Trophoblast cell (in vitro differentiated cells and primary cell): ENCODE results near the gene TCEAL7.

ENCODE experiments used
- DNase-seq, 2 donors: peaks; one replicate each; pipeline ENCODE4 v3.0.0-alpha.2; 2016
- H2AFZ ChIP-seq: 2 replicates; pipeline ENCODE4 v1.6.1; 2013; ENCODE audit warnings: low read length, moderate library complexity, mild to moderate bottlenecking; ENCODE audit not compliant: insufficient read depth, poor library complexity
- H2AK5ac ChIP-seq: 2 replicates; pipeline ENCODE4 v1.6.1; 2013; ENCODE audit warnings: mild to moderate bottlenecking, low read length
- H2BK120ac ChIP-seq: 2 replicates; pipeline ENCODE4 v1.6.1; 2013; ENCODE audit warnings: low read length, mild to moderate bottlenecking, moderate library complexity; ENCODE audit not compliant: insufficient read depth, poor library complexity
- H2BK12ac ChIP-seq: 2 replicates; pipeline ENCODE4 v1.6.1; 2013; ENCODE audit warnings: mild to moderate bottlenecking, low read length, moderate library complexity
- H2BK5ac ChIP-seq: 2 replicates; pipeline ENCODE4 v1.6.1; 2013; ENCODE audit warnings: low read length, low read depth, moderate library complexity, mild to moderate bottlenecking; ENCODE audit not compliant: poor library complexity
- H3K14ac ChIP-seq: 2 replicates; pipeline ENCODE4 v1.6.1; 2013; ENCODE audit warnings: mild to moderate bottlenecking, low read length
- H3K18ac ChIP-seq: 2 replicates; pipeline ENCODE4 v1.6.1; 2013; ENCODE audit warnings: mild to moderate bottlenecking, low read length
- H3K23ac ChIP-seq: 2 replicates; pipeline ENCODE4 v1.6.1; 2013; ENCODE audit warnings: low read length
- H3K27ac ChIP-seq: 2 replicates; pipeline ENCODE4 v1.5.1; 2013; ENCODE audit warnings: low read depth, mild to moderate bottlenecking, inconsistent platforms, low read length, moderate library complexity
- H3K27me3 ChIP-seq: 2 replicates; pipeline ENCODE4 v1.6.1; 2013; ENCODE audit warnings: inconsistent platforms, mild to moderate bottlenecking, low read length, moderate library complexity; ENCODE audit not compliant: insufficient read depth
- H3K36me3 ChIP-seq, 2 experiments: 1 replicate in 1 of 2; 2 replicates in 1 of 2; pipeline ENCODE4 v1.6.1; 2013; ENCODE audit warnings: low read length in 2 of 2, mild to moderate bottlenecking in 2 of 2, moderate library complexity in 1 of 2; ENCODE audit not compliant: insufficient read depth in 2 of 2, control insufficient read depth in 1 of 2
- H3K4ac ChIP-seq: 2 replicates; pipeline ENCODE4 v1.6.1; 2013; ENCODE audit warnings: low read depth, mild to moderate bottlenecking, low read length, moderate library complexity
- H3K4me1 ChIP-seq, 2 experiments: 1 replicate in 1 of 2; 2 replicates in 1 of 2; pipeline ENCODE4 v1.6.1; 2013; ENCODE audit warnings: low read length in 2 of 2, mild to moderate bottlenecking in 2 of 2, moderate library complexity in 1 of 2; ENCODE audit not compliant: insufficient read depth in 2 of 2, control insufficient read depth in 1 of 2
- H3K4me2 ChIP-seq: 2 replicates; pipeline ENCODE4 v1.6.1; 2013; ENCODE audit warnings: inconsistent platforms, mild to moderate bottlenecking, low read length, moderate library complexity
- H3K4me3 ChIP-seq: 2 replicates; pipeline ENCODE4 v1.5.1; 2013; ENCODE audit warnings: mild to moderate bottlenecking, low read depth, low read length, inconsistent platforms
- H3K79me1 ChIP-seq: one replicate; pipeline ENCODE4 v1.6.1; 2013; ENCODE audit warnings: low read length
- H3K79me2 ChIP-seq: 2 replicates; pipeline ENCODE4 v1.6.1; 2013; ENCODE audit warnings: low read length, mild to moderate bottlenecking; ENCODE audit not compliant: control insufficient read depth, insufficient read depth, poor library complexity
- H3K9ac ChIP-seq: 2 replicates; pipeline ENCODE4 v1.6.1; 2013; ENCODE audit warnings: mild to moderate bottlenecking, low read length
- H3K9me3 ChIP-seq: 2 replicates; pipeline ENCODE4 v1.6.1; 2013; ENCODE audit warnings: low read depth, mild to moderate bottlenecking, control low read depth, inconsistent platforms, low read length; ENCODE audit not compliant: insufficient read depth
- H4K12ac ChIP-seq: 2 replicates; pipeline ENCODE4 v1.6.1; 2013; ENCODE audit warnings: low read depth, mild to moderate bottlenecking, low read length, moderate library complexity
- H4K8ac ChIP-seq: 2 replicates; pipeline ENCODE4 v1.6.1; 2013; ENCODE audit warnings: low read depth, mild to moderate bottlenecking, low read length, moderate library complexity
- H4K91ac ChIP-seq: one replicate; pipeline ENCODE4 v1.6.1; 2013; ENCODE audit warnings: low read depth, mild to moderate bottlenecking, low read length, moderate library complexity
- WGBS: extraction: QIAGEN DNeasy Blood & Tissue Kit; methylation state at CpG from one replicate; pipeline ENCODE4 v1.1.7; 2013; ENCODE audit warnings: missing lambda C conversion rate; ENCODE audit not compliant: insufficient read length, insufficient coverage; ENCODE audit errors: extremely low coverage; 5-methylcytosine and 5-hydroxymethylcytosine counted together

TCEAL7 gene

DNA sequence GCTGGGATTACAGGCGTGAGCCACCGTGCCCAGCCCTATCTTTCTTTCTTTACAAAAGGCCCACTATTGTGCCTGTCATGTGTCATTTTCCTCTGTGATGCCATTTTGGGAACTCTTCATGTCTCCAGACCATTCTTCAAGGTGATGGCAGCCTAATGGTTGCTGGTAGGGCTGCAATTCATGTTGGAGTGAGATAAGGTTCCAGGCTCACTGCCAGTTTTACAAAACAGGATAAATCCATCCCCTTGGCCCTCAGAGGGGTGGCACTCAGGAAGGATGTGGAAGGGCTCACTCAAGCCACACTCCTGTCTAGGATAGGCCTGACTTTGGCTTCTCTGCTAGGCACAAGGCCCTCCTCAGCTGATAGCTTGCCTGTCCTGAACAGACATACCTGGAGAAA is 30.1 kb downstream of the TCEAL7 start:
- Histone ChIP-seq H2BK120ac (no peak overlapping the region), H4K12ac (no peak overlapping the region), H3K4ac (no peak overlapping the region), H3K23ac (no peak overlapping the region), H3K27ac (peak overlapping the region; percentile 9), H4K8ac (no peak overlapping the region), H3K9ac (no peak overlapping the region), H2AK5ac (no peak overlapping the region), H3K27me3 (no peaks in the 10 kb centered on the region), H3K4me3 (no peak overlapping the region), H4K91ac (peak overlapping the region; percentile 0), H3K79me1 (peaks cover 9% of the 10 kb centered on the region), H3K36me3 (no peaks in the 10 kb centered on the region), H3K4me2 (no peak overlapping the region), H2BK5ac (peak overlapping the region; percentile 56), H2AFZ (no peak overlapping the region), H3K14ac (no peak overlapping the region), H2BK12ac (peak overlapping the region; percentile 18), H3K18ac (no peak overlapping the region), H3K9me3 (no peaks in the 10 kb centered on the region), H3K79me2 (peaks cover 7% of the 10 kb centered on the region), H3K4me1 (no peaks in the 10 kb centered on the region)
- no peak for DNase-seq
- no CpG with 5 or more reads among the region's 2 CpGs for WGBS

DNA sequence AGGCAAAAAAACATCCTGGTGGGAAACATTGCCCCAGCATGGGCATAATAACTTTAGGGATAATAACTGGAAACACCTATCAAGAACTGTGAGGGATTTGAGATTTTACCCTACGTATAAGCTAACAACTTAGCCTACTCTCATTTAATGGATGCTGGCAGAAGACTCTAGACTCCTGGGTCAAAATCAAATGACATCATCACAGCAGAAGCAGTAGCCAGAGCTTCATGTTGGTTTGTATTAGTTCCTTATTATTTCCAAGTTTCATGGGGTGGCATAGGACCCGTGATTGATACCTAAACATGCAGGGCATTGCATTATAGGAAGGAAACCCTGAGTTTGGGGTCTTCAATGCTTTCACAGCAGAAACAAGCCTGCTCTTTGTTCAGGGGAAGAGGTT is 30.9 kb downstream of the TCEAL7 start:
- no peak overlapping the region for H2AFZ ChIP-seq
- H3K79me2 ChIP-seq: peaks cover 7% of the 10 kb centered on the region
- H3K79me1 ChIP-seq: peaks cover 9% of the 10 kb centered on the region
- H2BK12ac ChIP-seq: no peak overlapping the region
- H3K27me3 ChIP-seq: no peaks in the 10 kb centered on the region
- no peak for DNase-seq
- H4K91ac ChIP-seq: no peak overlapping the region
- H3K9ac ChIP-seq: no peak overlapping the region
- no peak overlapping the region for H2AK5ac ChIP-seq
- H2BK5ac ChIP-seq: no peak overlapping the region
- no peak overlapping the region for H3K14ac ChIP-seq
- no peak overlapping the region for H4K12ac ChIP-seq
- H3K23ac ChIP-seq: no peak overlapping the region
- no peak overlapping the region for H3K4me2 ChIP-seq
- no peak overlapping the region for H3K4me3 ChIP-seq
- H3K4ac ChIP-seq: no peak overlapping the region
- no peak overlapping the region for H3K18ac ChIP-seq
- H3K4me1 ChIP-seq: no peaks in the 10 kb centered on the region
- WGBS: no CpG with 5 or more reads among the region's 2 CpGs
- H3K9me3 ChIP-seq: no peaks in the 10 kb centered on the region
- H4K8ac ChIP-seq: no peak overlapping the region
- H3K27ac ChIP-seq: no peak overlapping the region
- H3K36me3 ChIP-seq: no peaks in the 10 kb centered on the region
- H2BK120ac ChIP-seq: no peak overlapping the region

- H4K12ac ChIP-seq: no peak overlapping the region
- H3K79me1 ChIP-seq: peaks cover 3% of the 10 kb centered on the region
- H3K4me3 ChIP-seq: no peak overlapping the region
- no peaks in the 10 kb centered on the region for H3K9me3 ChIP-seq
- H3K27me3 ChIP-seq: no peaks in the 10 kb centered on the region
- H2BK120ac ChIP-seq: no peak overlapping the region
- H3K9ac ChIP-seq: no peak overlapping the region
- no peak overlapping the region for H2BK5ac ChIP-seq
- no peak overlapping the region for H3K18ac ChIP-seq
- no peak overlapping the region for H4K8ac ChIP-seq
- no peak overlapping the region for H3K23ac ChIP-seq
- DNase-seq: peak in 1 of 2 donors; percentile 3
- H2AK5ac ChIP-seq: no peak overlapping the region
- no peaks in the 10 kb centered on the region for H3K4me1 ChIP-seq
- H4K91ac ChIP-seq: no peak overlapping the region
- no peaks in the 10 kb centered on the region for H3K36me3 ChIP-seq
- H2AFZ ChIP-seq: no peak overlapping the region
- peaks cover 2% of the 10 kb centered on the region for H3K79me2 ChIP-seq
- H3K14ac ChIP-seq: no peak overlapping the region
- no CpG with 5 or more reads among the region's 1 CpG for WGBS
- H3K4me2 ChIP-seq: no peak overlapping the region
- no peak overlapping the region for H3K4ac ChIP-seq
- no peak overlapping the region for H2BK12ac ChIP-seq
- no peak overlapping the region for H3K27ac ChIP-seq
These were observed 31.8 kb downstream of the TCEAL7 start for GRCh38 chrX:103361798-103362197.

GRCh38 chrX:103362474-103362873 is 32.4 kb downstream of the TCEAL7 start:
- Histone ChIP-seq H3K18ac (no peak overlapping the region), H3K4me2 (no peak overlapping the region), H2BK120ac (no peak overlapping the region), H4K91ac (no peak overlapping the region), H3K4ac (no peak overlapping the region), H3K9me3 (no peaks in the 10 kb centered on the region), H3K27ac (no peak overlapping the region), H3K36me3 (no peaks in the 10 kb centered on the region), H2AK5ac (no peak overlapping the region), H3K4me1 (peaks cover 0 to 5% of the 10 kb centered on the region in 2 experiments), H2BK12ac (no peak overlapping the region), H2BK5ac (no peak overlapping the region), H4K8ac (no peak overlapping the region), H3K23ac (no peak overlapping the region), H4K12ac (no peak overlapping the region), H3K79me2 (no peaks in the 10 kb centered on the region), H3K9ac (no peak overlapping the region), H3K27me3 (no peaks in the 10 kb centered on the region), H2AFZ (no peak overlapping the region), H3K79me1 (no peaks in the 10 kb centered on the region), H3K4me3 (no peak overlapping the region), H3K14ac (no peak overlapping the region)
- no CpG with 5 or more reads among the region's 1 CpG for WGBS
- DNase-seq: peak in 1 of 2 donors; percentile 70
